Measurements from ENCODE around the gene PROM1.

- TF ChIP-seq CTCF (IDR thresholded peaks at IDR 0.05) (no peak), POLR2A (IDR thresholded peaks at IDR 0.05) (no peak)
These were observed 35.0 kb downstream of the PROM1 start for GRCh38 chr4:16048619-16049419.
